WERI-Rb-1 (cell line): Measurements from ENCODE around the gene RBM34.

ENCODE experiments used
- DNase-seq: peaks from one replicate; pipeline ENCODE4 v3.0.0-alpha.2; 2020
- H3K27ac ChIP-seq: fragments of 250-450 bp; sonication (Bioruptor Pico); 2 replicates; pipeline ENCODE4 v1.5.1; 2020; ENCODE audit warnings: mild to moderate bottlenecking, moderate library complexity
- H3K27me3 ChIP-seq: fragments of 250-450 bp; sonication (Bioruptor Pico); 2 replicates; pipeline ENCODE4 v1.5.1; 2021; ENCODE audit warnings: mild to moderate bottlenecking, low read depth, moderate library complexity; ENCODE audit not compliant: insufficient read depth, severe bottlenecking
- H3K36me3 ChIP-seq: fragments of 250-450 bp; sonication (Bioruptor Pico); 2 replicates; pipeline ENCODE4 v1.5.1; 2020; ENCODE audit warnings: mild to moderate bottlenecking, moderate library complexity
- H3K4me3 ChIP-seq: 2 replicates; pipeline ENCODE4 v1.5.1; 2011; ENCODE audit warnings: low read depth, mild to moderate bottlenecking, control low read depth, low read length
- H3K9me3 ChIP-seq: fragments of 250-450 bp; sonication (Bioruptor Pico); 2 replicates; pipeline ENCODE4 v1.5.1; 2021; ENCODE audit warnings: mild to moderate bottlenecking, moderate library complexity; ENCODE audit not compliant: severe bottlenecking
- TF ChIP-seq, protein P1 (sequence below): IDR thresholded peaks from 2 replicates; pipeline ENCODE4 v1.5.1; 2011; ENCODE audit warnings: low read depth, mild to moderate bottlenecking, control low read depth, inconsistent platforms, low read length

The RBM34 gene

DNA sequence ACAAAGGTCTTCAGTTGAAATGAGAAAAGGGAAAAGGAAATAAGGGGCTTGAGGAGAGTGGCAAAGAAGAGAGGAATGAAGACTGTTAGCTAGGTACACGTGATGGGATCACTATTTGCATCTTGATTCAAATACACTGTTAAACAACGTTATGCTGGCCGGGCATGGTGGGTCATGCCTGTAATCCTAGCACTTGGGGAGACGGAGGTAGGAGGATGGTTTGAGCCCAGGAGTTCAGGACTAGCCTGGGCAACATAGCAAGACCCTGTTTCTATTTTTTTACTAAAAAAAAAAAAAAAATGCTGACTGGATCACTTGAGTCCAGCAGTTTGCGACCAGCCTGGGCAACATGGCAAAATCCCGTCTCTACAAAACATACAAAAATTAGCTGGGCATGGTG, 2.4 kb downstream of the RBM34 start:
- DNase-seq: no peak
- H3K27me3 ChIP-seq: no peaks in the 10 kb centered on the region
- no peak overlapping the region for H3K4me3 ChIP-seq
- peaks cover 63% of the 10 kb centered on the region for H3K36me3 ChIP-seq
- TF ChIP-seq, protein P1, sequence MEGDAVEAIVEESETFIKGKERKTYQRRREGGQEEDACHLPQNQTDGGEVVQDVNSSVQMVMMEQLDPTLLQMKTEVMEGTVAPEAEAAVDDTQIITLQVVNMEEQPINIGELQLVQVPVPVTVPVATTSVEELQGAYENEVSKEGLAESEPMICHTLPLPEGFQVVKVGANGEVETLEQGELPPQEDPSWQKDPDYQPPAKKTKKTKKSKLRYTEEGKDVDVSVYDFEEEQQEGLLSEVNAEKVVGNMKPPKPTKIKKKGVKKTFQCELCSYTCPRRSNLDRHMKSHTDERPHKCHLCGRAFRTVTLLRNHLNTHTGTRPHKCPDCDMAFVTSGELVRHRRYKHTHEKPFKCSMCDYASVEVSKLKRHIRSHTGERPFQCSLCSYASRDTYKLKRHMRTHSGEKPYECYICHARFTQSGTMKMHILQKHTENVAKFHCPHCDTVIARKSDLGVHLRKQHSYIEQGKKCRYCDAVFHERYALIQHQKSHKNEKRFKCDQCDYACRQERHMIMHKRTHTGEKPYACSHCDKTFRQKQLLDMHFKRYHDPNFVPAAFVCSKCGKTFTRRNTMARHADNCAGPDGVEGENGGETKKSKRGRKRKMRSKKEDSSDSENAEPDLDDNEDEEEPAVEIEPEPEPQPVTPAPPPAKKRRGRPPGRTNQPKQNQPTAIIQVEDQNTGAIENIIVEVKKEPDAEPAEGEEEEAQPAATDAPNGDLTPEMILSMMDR: no peak
- H3K27ac ChIP-seq: no peak overlapping the region
- no peaks in the 10 kb centered on the region for H3K9me3 ChIP-seq

DNA sequence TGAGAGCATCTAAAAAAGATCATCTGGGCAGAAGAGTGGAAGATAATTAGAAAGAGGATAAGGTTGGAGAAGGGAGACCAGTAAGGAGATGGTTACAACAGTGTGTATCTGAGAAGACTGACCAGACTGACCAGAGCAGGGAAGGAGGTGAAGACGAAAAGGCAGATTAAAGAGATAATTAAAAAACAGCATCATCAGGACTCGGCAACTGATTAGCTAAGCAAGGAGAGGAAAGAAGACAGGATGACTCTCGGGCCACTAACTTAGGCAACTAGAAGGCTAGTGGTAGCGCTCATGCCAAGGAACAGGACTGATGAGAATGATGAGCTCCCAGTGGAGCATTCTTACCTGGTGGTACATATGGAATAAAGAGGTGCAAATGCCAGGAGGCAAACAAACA, 3.9 kb downstream of the RBM34 start:
- DNase-seq: no peak
- Histone ChIP-seq H3K9me3 (no peaks in the 10 kb centered on the region), H3K27ac (no peak overlapping the region), H3K36me3 (peaks cover 77% of the 10 kb centered on the region), H3K27me3 (no peaks in the 10 kb centered on the region), H3K4me3 (no peak overlapping the region)
- TF ChIP-seq, protein P1: no peak

DNA sequence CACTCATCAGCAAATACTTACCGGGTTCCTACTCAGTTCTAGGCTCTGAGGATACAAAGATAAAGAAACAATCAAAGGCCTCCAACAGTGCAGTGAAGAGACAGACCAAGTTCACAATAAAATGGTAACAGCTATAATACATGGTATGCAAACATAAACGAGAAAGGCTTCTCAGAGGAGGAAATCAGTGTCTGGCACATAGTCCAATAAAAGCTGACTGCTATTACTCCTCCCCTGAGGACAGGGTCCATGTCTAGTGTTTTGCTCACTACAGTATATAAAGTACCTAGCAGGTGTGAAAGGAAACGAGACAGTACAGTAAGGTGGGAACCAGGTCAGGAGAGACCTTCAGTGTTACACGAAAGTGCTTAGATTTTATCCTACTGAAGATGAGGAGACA, 4.3 kb downstream of the RBM34 start:
- Histone ChIP-seq H3K4me3 (no peak overlapping the region), H3K36me3 (peaks cover 81% of the 10 kb centered on the region), H3K27me3 (no peaks in the 10 kb centered on the region), H3K9me3 (no peaks in the 10 kb centered on the region), H3K27ac (no peak overlapping the region)
- DNase-seq: no peak
- TF ChIP-seq, protein P1: no peak

DNA sequence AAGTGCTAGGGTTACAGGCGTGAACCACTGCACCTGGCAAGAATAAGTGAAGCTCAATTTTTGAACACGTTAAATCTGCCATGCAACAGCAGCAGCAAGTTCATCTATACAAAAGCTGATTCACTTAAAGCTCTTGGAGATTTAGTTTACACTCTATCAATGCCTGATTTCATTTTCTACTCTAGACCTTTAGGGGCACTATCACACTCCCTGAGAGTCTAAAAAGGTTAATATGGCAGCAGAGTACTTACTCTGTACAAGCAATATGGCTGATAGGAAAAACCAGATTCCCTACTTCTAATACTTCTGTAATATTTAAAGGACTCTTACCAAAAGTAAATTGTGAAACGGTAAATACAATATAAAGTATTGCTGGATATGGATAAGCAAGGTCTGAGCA, 4.8 kb downstream of the RBM34 start:
- Histone ChIP-seq H3K27me3 (no peaks in the 10 kb centered on the region), H3K36me3 (peaks cover 86% of the 10 kb centered on the region), H3K4me3 (no peak overlapping the region), H3K27ac (no peak overlapping the region), H3K9me3 (no peaks in the 10 kb centered on the region)
- no peak for DNase-seq
- TF ChIP-seq, protein P1: no peak

GRCh38 chr1:235152235-235152634, 8.8 kb downstream of the RBM34 start:
- no peak for DNase-seq
- no peaks in the 10 kb centered on the region for H3K27me3 ChIP-seq
- no peak overlapping the region for H3K27ac ChIP-seq
- TF ChIP-seq, protein P1: no peak
- H3K9me3 ChIP-seq: no peaks in the 10 kb centered on the region
- H3K4me3 ChIP-seq: no peak overlapping the region
- H3K36me3 ChIP-seq: peaks cover 90% of the 10 kb centered on the region

- Histone ChIP-seq H3K27ac (no peak overlapping the region), H3K27me3 (no peaks in the 10 kb centered on the region), H3K9me3 (no peaks in the 10 kb centered on the region), H3K4me3 (no peak overlapping the region), H3K36me3 (peaks cover 90% of the 10 kb centered on the region)
- no peak for DNase-seq
- TF ChIP-seq, protein P1: no peak
Observed at GRCh38 chr1:235151033-235151432, 10.0 kb downstream of the RBM34 start.
